Lower lobe of right lung (tissue), 2 donors: Measurements from ENCODE around the gene C11orf71. TPM values are rescaled to one million over a fixed set of nuclear protein-coding genes. Genes with fewer than 3 reads are reported as not detected.

Experiments
- ATAC-seq, 2 donors: fragments of 200-7000 bp; cut with Tn5 transposase; one replicate each; pipeline ENCODE4 v1.9.1; 2020 to 2022; ENCODE audit warnings: mild to moderate bottlenecking in 2 of 2, moderate library complexity in 2 of 2
- DNase-seq: peaks from one replicate; pipeline ENCODE4 v3.0.0-alpha.2; 2020
- H3K27ac ChIP-seq: fragments of 200-600 bp; one replicate; pipeline ENCODE4 v1.8.0; 2022
- H3K27me3 ChIP-seq: fragments of 200-600 bp; one replicate; pipeline ENCODE4 v1.8.0; 2022; ENCODE audit warnings: low read depth
- H3K36me3 ChIP-seq: fragments of 200-600 bp; one replicate; pipeline ENCODE4 v1.8.0; 2022; ENCODE audit warnings: mild to moderate bottlenecking
- H3K4me1 ChIP-seq: fragments of 200-600 bp; one replicate; pipeline ENCODE4 v1.8.0; 2022
- H3K4me3 ChIP-seq: fragments of 200-600 bp; one replicate; pipeline ENCODE4 v1.8.0; 2022; ENCODE audit warnings: mild to moderate bottlenecking
- H3K9me3 ChIP-seq: fragments of 200-600 bp; one replicate; pipeline ENCODE4 v1.8.0; 2022
- intact Hi-C: fragments of 100-400 bp; cut with DNase I; formaldehyde crosslinking; loops from one replicate; pipeline ENCODE4 v1.11.0; 2022
- total RNA-seq: library from RNA; stranded (reverse); fragmentation: NEBNext Ultra II Directional; extraction: Animal tissue kit (Norgen Biotek cat#: 25700); gene quantifications from one replicate; pipeline ENCODE4 v1.2.1, GENCODE V29; 2021
- TF ChIP-seq, protein P1 (sequence below): fragments of 200-600 bp; IDR thresholded peaks from one replicate; pipeline ENCODE4 v1.8.0; 2022; ENCODE audit warnings: antibody characterized with exemption, mild to moderate bottlenecking
- donor health status: DM: no; HTN: yes; CAD: no; lungs with severe emphysema.

The C11orf71 gene
- total RNA-seq, 1 donor from 2014 or later, result 8.7 TPM

DNA sequence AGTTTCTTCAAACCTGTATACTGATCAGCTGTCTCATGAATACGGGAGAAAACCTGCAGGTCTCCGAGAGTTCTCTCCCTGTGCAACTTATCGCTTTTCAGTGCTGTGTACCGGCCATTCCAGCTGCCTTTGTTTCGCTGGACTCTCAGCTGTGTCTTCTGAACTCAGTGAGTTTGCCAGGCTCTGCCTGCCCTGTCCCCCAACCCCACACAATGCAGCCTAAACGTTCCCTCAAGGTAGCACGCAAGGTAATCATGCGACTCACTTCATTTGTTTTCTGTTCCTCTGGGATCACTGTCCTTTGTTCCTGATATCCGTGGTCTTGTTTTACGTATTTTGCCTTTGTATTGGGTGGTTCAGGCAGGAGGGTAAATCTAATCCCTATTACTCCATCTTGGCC is 13.6 kb upstream of the C11orf71 start:
- H3K27ac ChIP-seq, result no peak overlapping the region
- ATAC-seq, result no peak
- TF ChIP-seq, protein P1, sequence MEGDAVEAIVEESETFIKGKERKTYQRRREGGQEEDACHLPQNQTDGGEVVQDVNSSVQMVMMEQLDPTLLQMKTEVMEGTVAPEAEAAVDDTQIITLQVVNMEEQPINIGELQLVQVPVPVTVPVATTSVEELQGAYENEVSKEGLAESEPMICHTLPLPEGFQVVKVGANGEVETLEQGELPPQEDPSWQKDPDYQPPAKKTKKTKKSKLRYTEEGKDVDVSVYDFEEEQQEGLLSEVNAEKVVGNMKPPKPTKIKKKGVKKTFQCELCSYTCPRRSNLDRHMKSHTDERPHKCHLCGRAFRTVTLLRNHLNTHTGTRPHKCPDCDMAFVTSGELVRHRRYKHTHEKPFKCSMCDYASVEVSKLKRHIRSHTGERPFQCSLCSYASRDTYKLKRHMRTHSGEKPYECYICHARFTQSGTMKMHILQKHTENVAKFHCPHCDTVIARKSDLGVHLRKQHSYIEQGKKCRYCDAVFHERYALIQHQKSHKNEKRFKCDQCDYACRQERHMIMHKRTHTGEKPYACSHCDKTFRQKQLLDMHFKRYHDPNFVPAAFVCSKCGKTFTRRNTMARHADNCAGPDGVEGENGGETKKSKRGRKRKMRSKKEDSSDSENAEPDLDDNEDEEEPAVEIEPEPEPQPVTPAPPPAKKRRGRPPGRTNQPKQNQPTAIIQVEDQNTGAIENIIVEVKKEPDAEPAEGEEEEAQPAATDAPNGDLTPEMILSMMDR, result no peak
- no peaks in the 10 kb centered on the region for H3K27me3 ChIP-seq
- H3K4me1 ChIP-seq, result no peaks in the 10 kb centered on the region
- peaks cover 26% of the 10 kb centered on the region for H3K36me3 ChIP-seq
- H3K4me3 ChIP-seq, result no peak overlapping the region
- no peaks in the 10 kb centered on the region for H3K9me3 ChIP-seq
- no peak for DNase-seq
- intact Hi-C loops, result no loop called here

DNA sequence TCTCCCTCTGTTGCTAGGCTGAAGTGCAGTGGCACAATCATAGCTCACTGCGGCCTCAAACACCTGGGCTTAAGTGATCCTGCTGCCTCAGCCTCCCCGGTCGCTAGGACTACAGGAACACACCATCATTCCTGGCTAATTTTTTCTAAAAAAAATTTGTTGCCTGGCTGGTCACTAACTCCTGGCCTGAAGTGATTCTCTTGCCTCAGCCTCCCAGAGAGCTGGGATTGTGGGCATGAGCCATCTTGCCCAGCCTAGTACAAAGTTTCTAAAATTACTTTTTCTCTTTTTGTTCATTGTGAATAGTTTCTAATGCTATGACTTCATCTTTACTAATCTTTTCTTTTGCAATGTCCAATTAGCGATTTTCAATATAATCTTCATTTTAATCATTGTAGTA is 12.6 kb upstream of the C11orf71 start:
- no peak for DNase-seq
- intact Hi-C loops, result no loop called here
- Histone ChIP-seq H3K36me3 (peaks cover 37% of the 10 kb centered on the region), H3K27me3 (no peaks in the 10 kb centered on the region), H3K4me1 (no peaks in the 10 kb centered on the region), H3K9me3 (no peaks in the 10 kb centered on the region), H3K4me3 (no peak overlapping the region), H3K27ac (no peak overlapping the region)
- TF ChIP-seq, protein P1, result no peak
- no peak for ATAC-seq

DNA sequence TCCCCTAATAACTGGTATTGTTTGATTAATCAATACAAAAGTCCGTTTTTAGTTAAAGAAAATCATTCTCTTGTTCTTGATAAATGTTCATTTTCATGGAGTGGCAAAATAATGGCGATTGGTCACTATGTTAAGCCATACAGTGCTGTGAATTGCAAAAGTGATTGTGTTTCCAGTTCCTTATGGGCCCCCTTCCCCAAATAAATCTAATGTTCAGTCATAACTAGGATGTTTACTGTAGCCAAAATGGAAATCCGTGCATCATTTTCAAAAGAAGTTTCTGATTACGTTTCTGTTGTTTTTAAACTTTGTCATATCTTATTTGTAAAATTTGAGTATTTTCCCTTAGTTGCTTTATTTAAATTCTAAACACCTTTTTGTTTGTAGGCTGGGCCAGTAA is 1.0 kb upstream of the C11orf71 start:
- H3K27ac ChIP-seq, result peak overlapping the region; percentile 98
- H3K4me3 ChIP-seq, result peak overlapping the region; percentile 74
- H3K36me3 ChIP-seq, result peaks cover 21% of the 10 kb centered on the region
- intact Hi-C loops, result no loop called here
- TF ChIP-seq, protein P1, result no peak
- DNase-seq (no peak), ATAC-seq (no peak)
- H3K27me3 ChIP-seq, result no peaks in the 10 kb centered on the region
- H3K9me3 ChIP-seq, result no peaks in the 10 kb centered on the region
- peaks cover 62% of the 10 kb centered on the region for H3K4me1 ChIP-seq

DNA sequence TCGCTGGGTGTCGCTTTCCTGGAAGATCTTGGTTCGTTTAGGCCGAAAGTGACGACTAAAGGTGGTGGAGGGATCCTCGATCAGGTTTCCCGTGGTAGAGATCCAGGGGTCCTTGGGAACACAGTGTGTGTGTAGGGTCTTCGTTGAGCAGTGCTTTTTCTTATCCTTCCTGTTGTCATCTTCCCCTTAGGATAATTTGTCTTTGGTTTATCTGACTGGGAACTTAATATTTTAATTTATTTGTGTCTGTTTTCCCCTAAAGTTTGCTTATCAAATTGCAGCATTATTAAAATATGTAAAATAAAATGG is 558 bp upstream of the C11orf71 start:
- H3K36me3 ChIP-seq, result peaks cover 16% of the 10 kb centered on the region
- ATAC-seq (no peak), DNase-seq (no peak)
- no peaks in the 10 kb centered on the region for H3K27me3 ChIP-seq
- no peaks in the 10 kb centered on the region for H3K9me3 ChIP-seq
- intact Hi-C loops, result no loop called here
- peaks cover 62% of the 10 kb centered on the region for H3K4me1 ChIP-seq
- H3K27ac ChIP-seq, result peak overlapping the region; percentile 98
- TF ChIP-seq, protein P1, result no peak
- H3K4me3 ChIP-seq, result peak overlapping the region; percentile 74

DNA sequence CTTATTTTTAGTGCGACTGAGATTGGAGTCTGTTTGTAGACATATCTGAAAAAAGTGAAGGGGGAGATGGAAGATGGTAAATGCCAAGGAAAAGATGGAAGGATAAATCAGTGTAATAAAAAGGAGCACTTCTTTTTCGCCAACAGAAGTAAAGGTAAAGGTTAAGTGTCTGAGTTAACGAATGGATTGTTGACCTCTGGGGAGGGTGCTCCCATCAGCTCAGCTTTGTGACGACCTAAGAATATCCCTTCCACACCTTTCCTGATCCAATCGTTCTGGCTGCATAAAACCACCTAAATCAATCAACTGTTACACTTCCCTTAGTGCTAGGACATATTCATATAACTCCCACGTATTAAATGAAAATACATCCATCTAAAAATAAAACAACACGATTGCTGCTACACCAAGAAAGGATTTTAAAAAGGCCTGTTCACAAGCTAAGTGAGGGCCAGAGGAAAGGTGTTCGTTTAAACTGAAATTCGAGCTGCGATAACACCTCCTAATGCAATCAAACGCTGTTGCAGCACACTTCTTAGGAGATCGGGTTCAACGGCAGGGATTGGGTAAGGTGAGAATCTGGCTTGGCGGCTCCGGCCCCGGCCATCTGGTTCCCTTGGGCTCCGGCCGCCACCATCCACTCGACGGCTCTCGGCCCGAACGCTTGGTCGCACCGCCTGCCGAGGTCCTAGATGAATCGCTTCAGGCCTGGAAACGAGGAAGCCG is 658 bp downstream of the C11orf71 start:
- intact Hi-C loops, result no loop called here
- peaks cover 7% of the 10 kb centered on the region for H3K36me3 ChIP-seq
- H3K27me3 ChIP-seq, result no peaks in the 10 kb centered on the region
- no peaks in the 10 kb centered on the region for H3K9me3 ChIP-seq
- H3K4me1 ChIP-seq, result peaks cover 51% of the 10 kb centered on the region
- H3K4me3 ChIP-seq, result peak overlapping the region; percentile 74
- peak; percentile 75 to 79 for ATAC-seq
- peak overlapping the region; percentile 98 for H3K27ac ChIP-seq
- peak; percentile 82 for DNase-seq
- TF ChIP-seq, protein P1, result no peak
